ENCODE results near the gene GNMT. TPM values are rescaled to one million over a fixed set of nuclear protein-coding genes. Genes with fewer than 3 reads are reported as not detected.

GNMT gene
- total and polyA plus RNA-seq, 2 donors (not counting 1 experiment from before 2014, with no cell fraction given) = 0.06 TPM; not detected in 1

GRCh38 chr6:42962096-42962495 lies 1.5 kb downstream of the GNMT start:
- Histone ChIP-seq H4K20me1 (ENCODE audit: control insufficient read depth, extremely low read depth, insufficient read depth, low read length) (no peaks in the 10 kb centered on the region), H3K4me3 (replicated peaks in 1 of 4; ENCODE audit: control extremely low read depth in 1 of 4, insufficient read depth in 1 of 4, low read depth in 3 of 4, low read length in 4 of 4) (no peak overlapping the region), H3K9me3 (ENCODE audit: control insufficient read depth, insufficient read depth, low read depth, low read length) (no peaks in the 10 kb centered on the region), H3K27ac (ENCODE audit: insufficient read depth, low read length) (no peak overlapping the region), H3K79me2 (ENCODE audit: control insufficient read depth, insufficient read depth, low read length) (no peaks in the 10 kb centered on the region), H3K4me2 (ENCODE audit: extremely low read depth, insufficient read depth, low read length) (no peak overlapping the region), H3K4me1 (ENCODE audit: control insufficient read depth, extremely low read depth, insufficient read depth, low read length) (peaks cover 6% of the 10 kb centered on the region), H3K27me3 (ENCODE audit: control insufficient read depth, insufficient read depth, low read length) (no peaks in the 10 kb centered on the region), H3K9ac (ENCODE audit: insufficient read depth, low read length) (no peak overlapping the region), H3K36me3 (ENCODE audit: control insufficient read depth, insufficient read depth, low read length) (peaks cover 4% of the 10 kb centered on the region), H2AFZ (ENCODE audit: low read length) (no peak overlapping the region)
- TF ChIP-seq EZH2 (IDR thresholded peaks at IDR 0.05; ENCODE audit: low read length, missing control alignments) (no peak), CTCF (conservative IDR thresholded peaks at IDR 0.05 in 1 of 2, IDR thresholded peaks at IDR 0.05 in 1 of 2; ENCODE audit: low read depth in 1 of 2, low read length in 2 of 2) (no peak)
- no peak for DNase-seq (ENCODE audit: low read depth in 2 of 2)

DNA sequence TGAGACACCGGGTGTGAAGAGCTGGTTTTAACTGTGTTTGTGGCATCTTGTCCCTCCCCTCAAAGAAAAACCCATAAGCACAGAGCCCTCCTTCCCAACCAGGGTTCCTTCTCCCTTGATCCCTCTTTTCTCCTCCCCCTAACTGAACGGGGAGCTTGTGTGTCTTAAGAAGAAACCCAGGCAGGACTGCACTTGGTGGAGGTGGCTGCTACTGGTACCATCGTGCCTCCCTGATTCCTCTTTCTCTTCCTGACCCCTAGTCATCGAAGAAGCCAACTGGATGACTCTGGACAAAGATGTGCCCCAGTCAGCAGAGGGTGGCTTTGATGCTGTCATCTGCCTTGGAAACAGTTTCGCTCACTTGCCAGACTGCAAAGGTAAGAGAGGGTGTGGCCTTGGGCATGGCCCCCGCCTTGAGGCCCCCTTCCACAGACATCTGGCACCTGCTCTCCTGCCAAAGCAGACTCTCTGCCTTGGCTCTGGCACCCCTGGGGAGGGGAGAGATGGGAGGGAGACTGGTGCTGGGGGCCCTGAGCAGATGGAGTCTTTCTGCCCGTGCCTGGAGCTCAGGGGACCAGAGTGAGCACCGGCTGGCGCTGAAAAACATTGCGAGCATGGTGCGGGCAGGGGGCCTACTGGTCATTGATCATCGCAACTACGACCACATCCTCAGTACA lies 2.1 kb downstream of the GNMT start:
- Histone ChIP-seq H3K9me3 (ENCODE audit: control insufficient read depth, insufficient read depth, low read depth, low read length) (no peaks in the 10 kb centered on the region), H3K4me1 (ENCODE audit: control insufficient read depth, extremely low read depth, insufficient read depth, low read length) (peaks cover 6% of the 10 kb centered on the region), H3K79me2 (ENCODE audit: control insufficient read depth, insufficient read depth, low read length) (no peaks in the 10 kb centered on the region), H3K4me3 (replicated peaks in 1 of 4; ENCODE audit: control extremely low read depth in 1 of 4, insufficient read depth in 1 of 4, low read depth in 3 of 4, low read length in 4 of 4) (no peak overlapping the region), H3K27ac (ENCODE audit: insufficient read depth, low read length) (no peak overlapping the region), H3K9ac (ENCODE audit: insufficient read depth, low read length) (no peak overlapping the region), H2AFZ (ENCODE audit: low read length) (no peak overlapping the region), H3K4me2 (ENCODE audit: extremely low read depth, insufficient read depth, low read length) (no peak overlapping the region), H3K27me3 (ENCODE audit: control insufficient read depth, insufficient read depth, low read length) (no peaks in the 10 kb centered on the region), H3K36me3 (ENCODE audit: control insufficient read depth, insufficient read depth, low read length) (peaks cover 4% of the 10 kb centered on the region), H4K20me1 (ENCODE audit: control insufficient read depth, extremely low read depth, insufficient read depth, low read length) (no peaks in the 10 kb centered on the region)
- DNase-seq (ENCODE audit: low read depth in 2 of 2) = no peak
- TF ChIP-seq CTCF (conservative IDR thresholded peaks at IDR 0.05 in 1 of 2, IDR thresholded peaks at IDR 0.05 in 1 of 2; ENCODE audit: low read depth in 1 of 2, low read length in 2 of 2) (no peak), EZH2 (IDR thresholded peaks at IDR 0.05; ENCODE audit: low read length, missing control alignments) (no peak)

DNA sequence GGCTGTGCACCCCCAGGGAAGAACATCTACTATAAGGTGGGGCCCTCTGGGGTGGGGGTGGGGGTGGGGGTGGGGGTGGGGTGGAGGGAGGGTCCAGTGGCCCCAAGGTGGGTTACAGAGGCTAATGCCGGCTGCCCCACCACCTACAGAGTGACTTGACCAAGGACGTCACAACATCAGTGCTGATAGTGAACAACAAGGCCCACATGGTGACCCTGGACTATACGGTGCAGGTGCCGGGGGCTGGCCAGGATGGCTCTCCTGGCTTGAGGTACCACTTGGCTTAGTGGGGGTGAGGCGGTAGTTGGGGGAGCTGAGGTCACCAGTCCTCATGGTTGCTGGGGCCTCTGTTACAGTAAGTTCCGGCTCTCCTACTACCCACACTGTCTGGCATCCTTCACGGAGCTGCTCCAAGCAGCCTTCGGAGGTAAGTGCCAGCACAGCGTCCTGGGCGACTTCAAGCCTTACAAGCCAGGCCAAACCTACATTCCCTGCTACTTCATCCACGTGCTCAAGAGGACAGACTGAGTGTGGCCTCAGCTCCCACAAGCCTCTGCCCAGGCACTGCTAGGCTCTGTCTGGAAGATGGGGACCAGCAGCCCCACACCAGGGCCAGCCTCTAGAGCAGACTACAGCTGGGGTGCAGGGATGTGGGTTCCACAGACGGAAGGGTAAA lies 2.8 kb downstream of the GNMT start:
- H3K27ac ChIP-seq (ENCODE audit: insufficient read depth, low read length) = no peak overlapping the region
- H3K4me1 ChIP-seq (ENCODE audit: control insufficient read depth, extremely low read depth, insufficient read depth, low read length) = peaks cover 6% of the 10 kb centered on the region
- DNase-seq (ENCODE audit: low read depth in 2 of 2) = no peak
- no peaks in the 10 kb centered on the region for H3K79me2 ChIP-seq (ENCODE audit: control insufficient read depth, insufficient read depth, low read length)
- no peak overlapping the region for H3K4me2 ChIP-seq (ENCODE audit: extremely low read depth, insufficient read depth, low read length)
- H3K4me3 ChIP-seq (replicated peaks in 1 of 4; ENCODE audit: control extremely low read depth in 1 of 4, insufficient read depth in 1 of 4, low read depth in 3 of 4, low read length in 4 of 4) = no peak overlapping the region
- no peaks in the 10 kb centered on the region for H4K20me1 ChIP-seq (ENCODE audit: control insufficient read depth, extremely low read depth, insufficient read depth, low read length)
- no peaks in the 10 kb centered on the region for H3K9me3 ChIP-seq (ENCODE audit: control insufficient read depth, insufficient read depth, low read depth, low read length)
- H3K9ac ChIP-seq (ENCODE audit: insufficient read depth, low read length) = no peak overlapping the region
- peaks cover 4% of the 10 kb centered on the region for H3K36me3 ChIP-seq (ENCODE audit: control insufficient read depth, insufficient read depth, low read length)
- no peak for TF ChIP-seq CTCF (conservative IDR thresholded peaks at IDR 0.05 in 1 of 2, IDR thresholded peaks at IDR 0.05 in 1 of 2; ENCODE audit: low read depth in 1 of 2, low read length in 2 of 2)
- no peak for TF ChIP-seq EZH2 (IDR thresholded peaks at IDR 0.05; ENCODE audit: low read length, missing control alignments)
- no peak overlapping the region for H2AFZ ChIP-seq (ENCODE audit: low read length)
- H3K27me3 ChIP-seq (ENCODE audit: control insufficient read depth, insufficient read depth, low read length) = no peaks in the 10 kb centered on the region
